GM21528 (cell line): ENCODE data around the gene AP3S2.
"Not testable (repeated sequence)": the region's sequence is repeated elsewhere in the genome, so short reads cannot be mapped to it uniquely, and the experiment has no call there.

ENCODE experiments used
- ATAC-seq: cut with Tn5 transposase; IDR thresholded peaks from one replicate; pipeline ENCODE4 v1.9.1; 2021; ENCODE audit warnings: mild to moderate bottlenecking, moderate library complexity; ENCODE audit not compliant: unreplicated experiment, low FRiP score

The AP3S2 gene

GRCh38 chr15:89904519-89904918 lies 10.7 kb upstream of the AP3S2 start:
- ATAC-seq, result no peak

- ATAC-seq, result no peak
Observed at GRCh38 chr15:89903858-89904130, 10.0 kb upstream of the AP3S2 start.

DNA sequence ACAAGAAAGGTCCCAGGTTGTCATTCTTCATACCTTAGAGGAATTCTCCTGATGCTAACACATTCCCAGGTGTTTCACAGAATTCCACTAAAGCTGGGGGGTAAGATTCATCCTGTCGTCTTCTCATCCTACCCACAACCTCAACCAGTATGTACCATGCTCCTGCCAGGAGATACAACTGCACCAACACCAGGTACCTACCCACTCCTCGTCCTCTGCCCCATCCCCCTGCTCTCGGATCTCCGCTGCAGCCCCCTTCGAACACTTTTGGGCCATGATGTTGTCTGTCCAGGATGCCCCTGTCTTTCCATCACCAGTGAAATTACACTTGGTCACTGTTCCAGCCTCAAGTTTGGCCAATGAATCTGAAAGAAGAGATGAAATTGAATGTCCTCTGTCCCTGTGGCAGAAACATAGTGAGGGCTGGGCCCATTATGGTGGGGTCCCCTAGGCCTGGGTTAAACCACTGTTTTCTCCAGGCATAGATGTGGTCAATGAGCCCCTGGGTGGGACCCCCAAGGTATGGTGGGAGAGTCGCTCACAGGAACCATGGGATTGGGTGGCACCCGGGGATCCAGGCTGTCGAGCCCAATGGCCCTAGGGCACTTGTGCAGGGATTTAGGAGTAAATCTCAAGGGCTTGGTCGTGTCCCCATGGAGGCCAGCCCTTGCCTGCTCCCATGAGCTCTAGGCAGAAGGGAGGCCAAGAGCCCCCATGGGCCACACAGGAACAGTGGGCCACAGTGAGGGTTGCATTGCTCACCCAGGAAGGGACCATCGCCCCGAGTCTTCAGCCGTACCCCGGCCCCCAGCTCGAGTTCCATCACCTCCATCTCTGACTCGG lies 9.4 kb upstream of the AP3S2 start:
- ATAC-seq, result no peak

DNA sequence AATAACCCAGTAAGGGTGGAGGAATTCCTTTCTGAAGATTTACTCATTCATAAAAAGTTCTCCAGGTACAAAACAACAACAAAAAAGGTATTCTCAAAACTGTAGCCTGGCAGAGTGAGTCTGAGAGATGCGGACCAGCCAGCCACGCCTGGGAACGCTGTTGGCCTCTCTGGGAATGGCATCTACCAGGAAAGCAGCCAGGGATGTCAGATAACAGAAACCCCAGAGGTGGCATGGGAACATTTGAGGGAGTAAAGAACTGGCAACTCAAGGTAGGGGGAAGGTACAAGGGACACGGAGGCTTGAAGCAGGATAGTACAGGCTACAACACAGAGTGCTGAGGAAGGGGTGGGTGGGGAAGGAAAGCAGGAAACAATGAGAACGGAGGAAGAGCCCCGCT lies 7.1 kb upstream of the AP3S2 start:
- no peak for ATAC-seq

- no peak for ATAC-seq
Observed at GRCh38 chr15:89899951-89900567, 6.3 kb upstream of the AP3S2 start.

DNA sequence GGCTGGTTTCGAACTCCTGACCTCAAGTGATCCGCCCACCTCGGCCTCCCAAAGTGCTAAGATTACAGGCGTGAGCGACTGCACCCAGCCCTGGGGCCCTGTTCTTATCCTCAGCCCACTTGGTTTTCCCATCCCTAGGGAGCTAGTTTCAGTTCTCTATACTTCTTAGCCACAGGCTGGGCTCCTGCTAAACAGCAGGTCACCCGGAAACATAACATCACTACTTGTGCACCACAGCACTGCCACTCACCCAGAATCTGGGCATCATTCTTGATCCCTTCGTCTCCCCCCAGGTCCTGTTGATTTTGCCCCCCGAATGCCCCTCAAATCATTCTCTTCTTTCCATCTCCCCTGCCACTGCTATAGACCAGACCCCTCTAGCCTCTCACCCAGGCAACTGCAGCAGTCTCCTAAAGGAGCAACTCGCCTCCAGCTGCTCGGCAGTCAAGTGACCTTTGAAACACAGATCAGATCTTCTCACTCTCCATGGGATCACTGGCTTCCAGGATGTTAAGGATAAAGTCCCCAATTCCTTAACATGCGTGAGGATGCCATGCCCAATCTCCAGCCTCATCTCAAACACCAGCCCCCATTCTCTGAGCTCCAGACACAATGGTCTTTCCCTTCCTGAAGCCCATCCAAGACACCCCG lies 5.6 kb upstream of the AP3S2 start:
- ATAC-seq, result no peak

DNA sequence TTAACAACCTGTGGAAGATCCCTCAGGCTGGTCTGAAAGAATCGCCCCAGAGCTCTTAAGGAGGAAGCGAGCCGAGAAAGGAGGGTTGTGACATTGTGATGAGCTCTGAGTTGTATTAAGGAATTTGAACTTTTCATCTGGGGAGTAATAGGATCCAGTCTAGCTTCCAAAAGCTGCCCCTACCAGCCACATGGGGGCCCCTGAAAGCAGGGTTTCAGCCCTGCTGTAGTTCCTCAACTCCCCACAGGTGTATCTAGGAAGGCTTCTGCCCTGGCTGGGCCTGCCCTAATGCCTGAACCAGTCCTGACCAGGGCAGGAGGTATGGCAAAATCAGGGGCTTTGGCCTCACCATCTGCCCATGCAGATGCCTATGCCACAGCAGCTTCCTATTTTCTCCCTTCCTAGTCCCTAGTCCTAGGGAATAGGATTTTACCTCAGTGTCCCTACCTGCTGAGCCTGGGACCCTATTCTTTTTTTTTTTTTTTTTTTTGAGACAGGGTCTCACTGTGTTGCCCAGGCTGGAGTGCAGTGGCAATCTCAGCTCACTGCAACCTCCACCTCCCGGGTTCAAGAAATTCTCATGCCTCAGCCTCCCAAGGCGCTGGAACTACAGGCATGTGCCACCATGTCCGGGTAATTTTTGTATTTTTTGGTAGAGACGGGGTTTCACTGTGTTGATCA lies 5.0 kb upstream of the AP3S2 start:
- ATAC-seq, result no peak

DNA sequence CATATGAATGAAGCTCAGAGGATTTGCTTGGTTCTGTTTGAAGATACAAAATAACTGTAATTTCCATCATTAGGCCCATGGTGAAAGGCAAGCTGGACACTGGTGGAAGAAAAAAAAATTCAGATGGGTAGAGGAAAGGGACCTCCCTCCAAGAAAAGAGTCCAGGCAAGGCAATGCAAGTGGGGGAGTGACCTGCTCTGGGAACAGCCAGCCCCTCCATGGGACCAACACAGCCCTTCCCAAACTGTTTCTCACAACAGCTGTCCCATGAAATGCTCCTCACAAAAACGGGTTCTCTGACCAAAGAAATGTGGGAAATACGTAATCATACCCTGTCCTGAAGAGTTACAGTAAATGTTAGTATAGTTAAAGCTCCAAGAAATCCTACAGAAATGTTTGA lies 4.4 kb upstream of the AP3S2 start:
- no peak for ATAC-seq

GRCh38 chr15:89893027-89893426 lies 767 bp downstream of the AP3S2 start:
- no peak for ATAC-seq

DNA sequence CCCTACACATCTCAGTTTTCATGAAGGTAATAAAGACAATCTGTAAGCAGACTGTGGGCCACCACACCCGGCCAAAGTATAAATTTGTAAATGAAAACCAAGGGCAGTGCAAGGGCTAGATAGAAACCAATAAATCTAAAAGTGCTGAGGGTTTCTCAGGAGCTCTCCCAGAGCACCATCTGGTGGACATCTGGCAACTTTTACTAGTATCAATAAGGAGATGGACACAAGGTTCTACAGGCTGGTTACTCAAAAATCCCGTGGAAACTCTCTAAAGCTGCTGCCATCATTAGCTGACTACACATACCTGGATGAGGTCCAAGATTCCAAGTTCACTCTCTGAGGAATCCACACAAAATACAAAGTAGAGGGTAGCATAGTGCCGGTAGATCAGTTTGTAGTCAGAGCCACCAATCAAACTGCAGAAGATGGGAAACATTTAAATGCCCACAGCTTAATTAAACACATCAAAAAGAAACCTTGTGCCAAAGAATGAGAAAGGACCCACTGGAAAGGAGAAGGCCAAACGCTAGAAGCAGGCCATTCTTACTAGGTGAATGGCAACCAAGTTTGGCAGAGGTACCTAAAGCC lies 5.5 kb downstream of the AP3S2 start:
- no peak for ATAC-seq

DNA sequence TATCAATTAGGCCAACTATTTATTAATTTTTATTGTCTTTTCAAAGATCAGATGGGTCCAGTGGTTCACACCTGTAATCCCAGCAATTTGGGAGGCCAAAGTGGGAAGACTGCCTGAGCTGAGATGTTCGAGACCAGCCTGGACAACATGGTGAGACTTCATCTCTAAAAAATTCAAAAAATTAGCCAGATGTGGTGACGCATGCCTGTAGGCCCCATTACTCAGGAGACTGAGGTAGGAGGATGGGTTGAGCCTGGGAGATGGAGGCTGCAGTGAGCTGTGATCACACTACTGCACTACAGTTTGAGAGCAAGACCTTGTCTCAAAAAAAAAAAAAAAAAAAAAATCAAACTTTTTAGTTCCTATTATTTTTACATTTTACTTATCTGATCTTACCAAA lies 8.2 kb downstream of the AP3S2 start:
- no peak for ATAC-seq

DNA sequence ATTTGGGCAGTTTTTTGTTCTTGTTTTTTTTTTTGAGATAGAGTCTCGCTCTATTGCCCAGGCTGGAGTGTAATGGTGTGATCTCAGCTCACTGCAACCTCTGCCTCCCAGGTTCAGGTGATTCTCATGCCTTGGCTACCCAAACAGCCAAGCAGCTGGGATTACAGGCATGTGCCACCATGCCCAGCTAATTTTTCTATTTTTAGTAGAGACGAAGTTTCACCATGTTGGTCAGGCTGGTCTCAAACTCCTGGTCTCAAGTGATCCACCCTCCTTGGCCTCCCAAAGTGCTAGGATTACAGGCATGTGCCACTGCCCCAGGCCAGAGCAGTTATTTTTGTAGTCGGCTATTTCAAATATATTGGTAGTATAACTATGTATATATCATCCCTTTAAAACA lies 8.6 kb downstream of the AP3S2 start:
- not testable (repeated sequence) for ATAC-seq

- ATAC-seq, result no peak
Observed at GRCh38 chr15:89883518-89883917, 10.3 kb downstream of the AP3S2 start.

DNA sequence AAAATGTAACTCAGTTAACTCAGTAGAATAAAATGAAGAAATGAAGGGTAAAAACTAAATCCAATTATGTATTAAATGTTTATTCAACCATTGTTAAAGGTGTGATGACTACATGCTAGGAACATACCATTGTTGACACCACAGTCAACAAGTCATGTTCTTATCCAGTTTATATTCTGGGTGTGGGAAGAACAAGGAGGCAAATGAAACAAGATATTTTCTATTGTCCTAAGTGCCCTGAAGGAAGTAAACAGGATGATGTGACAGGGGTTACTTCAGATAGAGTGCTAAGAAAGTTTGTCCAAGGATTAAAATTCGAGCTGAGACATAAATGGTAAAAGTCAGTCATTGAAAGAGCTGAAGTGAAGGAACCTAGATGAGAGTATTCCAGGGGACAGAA lies 13.1 kb downstream of the AP3S2 start:
- ATAC-seq, result no peak

- no peak for ATAC-seq
Observed at GRCh38 chr15:89878323-89878722, 15.5 kb downstream of the AP3S2 start.

DNA sequence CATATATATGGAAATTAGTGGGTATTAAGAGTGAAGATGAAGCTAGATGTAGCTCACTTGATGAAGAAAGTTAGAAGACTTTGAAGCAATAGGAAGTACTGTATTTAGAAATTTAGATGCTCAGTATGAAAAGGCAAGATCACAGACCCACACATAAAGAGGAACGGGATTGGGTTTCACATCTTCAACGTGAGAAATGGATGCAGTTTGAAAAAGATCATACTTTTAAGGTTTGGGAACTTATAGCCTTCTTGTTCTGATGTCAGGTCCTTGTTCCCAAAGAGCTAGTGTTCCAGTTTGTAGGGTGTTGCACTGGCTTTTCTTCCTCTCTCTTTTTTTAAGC lies 16.7 kb downstream of the AP3S2 start:
- ATAC-seq, result no peak

- no peak for ATAC-seq
Observed at GRCh38 chr15:89876396-89877082, 17.3 kb downstream of the AP3S2 start.

GRCh38 chr15:89875741-89876140 lies 18.1 kb downstream of the AP3S2 start:
- ATAC-seq, result no peak

- ATAC-seq, result no peak
Observed at GRCh38 chr15:89874926-89875564, 18.7 kb downstream of the AP3S2 start.

- ATAC-seq, result no peak
Observed at GRCh38 chr15:89870688-89871288, 23.0 kb downstream of the AP3S2 start.
